T-helper 17 cell (primary cell): ENCODE results near the gene FAM13C. TPM values are rescaled to one million over a fixed set of nuclear protein-coding genes. Genes with fewer than 3 reads are reported as not detected.
"Not testable (repeated sequence)": the region's sequence is repeated elsewhere in the genome, so short reads cannot be mapped to it uniquely, and the experiment has no call there.

Experiments
- ATAC-seq: fragments of 150-1000 bp; cut with Tn5 transposase; 2 replicates; pipeline ENCODE4 v1.10.0; 2021; ENCODE audit warnings: mild to moderate bottlenecking, moderate library complexity
- DNase-seq, 3 donors: peaks; one replicate each; pipeline versions ENCODE4 v3.0.0 to v3.0.0-alpha.2; 2020 to 2021
- H3K9me3 ChIP-seq: one replicate; pipeline ENCODE4 v1.7.0; 2013; ENCODE audit warnings: low read length, mild to moderate bottlenecking; ENCODE audit not compliant: control insufficient read depth, poor library complexity, severe bottlenecking
- H3K27ac Mint-ChIP-seq: one replicate; pipeline ENCODE4 v1.8.0; 2022; ENCODE audit warnings: mild to moderate bottlenecking, moderate library complexity, mixed read lengths
- H3K27me3 Mint-ChIP-seq: one replicate; pipeline ENCODE4 v1.8.0; 2022; ENCODE audit warnings: mixed read lengths
- H3K36me3 Mint-ChIP-seq: one replicate; pipeline ENCODE4 v1.8.0; 2022; ENCODE audit warnings: low read depth, mixed read lengths
- H3K4me1 Mint-ChIP-seq: one replicate; pipeline ENCODE4 v1.8.0; 2022; ENCODE audit warnings: mild to moderate bottlenecking, mixed read lengths
- H3K4me3 Mint-ChIP-seq: one replicate; pipeline ENCODE4 v1.8.0; 2022; ENCODE audit warnings: mild to moderate bottlenecking, moderate library complexity, mixed read lengths
- total RNA-seq, 4 donors: library from RNA in 2 of 4; stranded (reverse) in 2 of 4; gene quantifications; one replicate each; pipeline ENCODE4 v1.2.3 and lab custom pipeline; 2022 to 2026

The FAM13C gene
- total RNA-seq, 2 donors from 2014 or later = not detected

DNA sequence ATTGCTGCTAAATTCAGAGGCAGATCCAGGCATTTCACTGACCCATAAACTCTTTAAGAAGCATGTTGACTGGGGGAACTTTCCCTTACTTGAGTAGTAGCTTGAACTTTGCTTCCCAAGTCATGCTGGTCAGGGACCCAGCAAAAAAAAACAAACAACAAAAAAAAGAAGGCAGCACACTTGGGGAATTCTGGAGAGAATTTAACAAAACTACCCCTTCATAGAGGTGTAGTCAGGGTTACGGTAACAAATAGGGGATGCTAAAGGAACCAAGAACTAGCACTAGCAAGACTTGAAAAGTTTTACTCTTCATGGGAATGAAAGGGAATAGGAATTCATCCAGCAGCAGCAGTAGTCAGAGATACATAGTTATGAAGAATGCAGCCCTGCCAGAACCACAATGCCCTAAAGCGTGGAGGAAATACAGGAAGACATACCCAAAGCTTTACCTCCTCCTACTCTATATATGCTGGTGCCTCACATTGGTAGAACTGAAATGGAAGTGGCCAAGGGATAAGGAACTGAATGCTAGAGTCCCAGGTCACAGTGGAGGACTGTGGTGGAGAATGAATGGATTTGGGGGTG, 118.6 kb downstream of the FAM13C start:
- Mint-ChIP-seq H3K27ac (no peak overlapping the region), H3K27me3 (peaks cover 5% of the 10 kb centered on the region), H3K4me3 (no peak overlapping the region), H3K36me3 (no peaks in the 10 kb centered on the region), H3K4me1 (no peaks in the 10 kb centered on the region)
- no peaks in the 10 kb centered on the region for H3K9me3 ChIP-seq
- ATAC-seq (no peak), DNase-seq (no peak)

GRCh38 chr10:59242991-59243390, 119.4 kb downstream of the FAM13C start:
- H3K27me3 Mint-ChIP-seq = peaks cover 5% of the 10 kb centered on the region
- H3K27ac Mint-ChIP-seq = no peak overlapping the region
- ATAC-seq = no peak
- no peaks in the 10 kb centered on the region for H3K36me3 Mint-ChIP-seq
- no peaks in the 10 kb centered on the region for H3K4me1 Mint-ChIP-seq
- DNase-seq = no peak
- H3K4me3 Mint-ChIP-seq = no peak overlapping the region
- no peaks in the 10 kb centered on the region for H3K9me3 ChIP-seq

- H3K9me3 ChIP-seq = no peaks in the 10 kb centered on the region
- H3K27me3 Mint-ChIP-seq = peaks cover 5% of the 10 kb centered on the region
- no peak overlapping the region for H3K4me3 Mint-ChIP-seq
- ATAC-seq (no peak), DNase-seq (no peak)
- no peaks in the 10 kb centered on the region for H3K4me1 Mint-ChIP-seq
- H3K36me3 Mint-ChIP-seq = no peaks in the 10 kb centered on the region
- no peak overlapping the region for H3K27ac Mint-ChIP-seq
Measured at GRCh38 chr10:59242057-59242456, 120.3 kb downstream of the FAM13C start.

- DNase-seq (no peak), ATAC-seq (no peak)
- no peak overlapping the region for H3K27ac Mint-ChIP-seq
- no peaks in the 10 kb centered on the region for H3K4me1 Mint-ChIP-seq
- peaks cover 5% of the 10 kb centered on the region for H3K27me3 Mint-ChIP-seq
- H3K4me3 Mint-ChIP-seq = no peak overlapping the region
- no peaks in the 10 kb centered on the region for H3K9me3 ChIP-seq
- H3K36me3 Mint-ChIP-seq = no peaks in the 10 kb centered on the region
Measured at GRCh38 chr10:59240582-59241183, 121.7 kb downstream of the FAM13C start.

GRCh38 chr10:59239108-59239507, 123.2 kb downstream of the FAM13C start:
- not testable (repeated sequence) for ATAC-seq, H3K27ac Mint-ChIP-seq, H3K27me3 Mint-ChIP-seq, DNase-seq, H3K9me3 ChIP-seq, H3K36me3 Mint-ChIP-seq, H3K4me1 Mint-ChIP-seq, H3K4me3 Mint-ChIP-seq

- no peak overlapping the region for H3K4me3 Mint-ChIP-seq
- H3K4me1 Mint-ChIP-seq = no peaks in the 10 kb centered on the region
- no peaks in the 10 kb centered on the region for H3K36me3 Mint-ChIP-seq
- no peak for DNase-seq
- H3K9me3 ChIP-seq = no peaks in the 10 kb centered on the region
- ATAC-seq = no peak
- H3K27me3 Mint-ChIP-seq = no peaks in the 10 kb centered on the region
- H3K27ac Mint-ChIP-seq = no peak overlapping the region
Measured at GRCh38 chr10:59237775-59238174, 124.6 kb downstream of the FAM13C start.

GRCh38 chr10:59236064-59236697, 126.2 kb downstream of the FAM13C start:
- Mint-ChIP-seq H3K4me3 (no peak overlapping the region), H3K4me1 (no peaks in the 10 kb centered on the region)
- no peaks in the 10 kb centered on the region for H3K9me3 ChIP-seq

DNA sequence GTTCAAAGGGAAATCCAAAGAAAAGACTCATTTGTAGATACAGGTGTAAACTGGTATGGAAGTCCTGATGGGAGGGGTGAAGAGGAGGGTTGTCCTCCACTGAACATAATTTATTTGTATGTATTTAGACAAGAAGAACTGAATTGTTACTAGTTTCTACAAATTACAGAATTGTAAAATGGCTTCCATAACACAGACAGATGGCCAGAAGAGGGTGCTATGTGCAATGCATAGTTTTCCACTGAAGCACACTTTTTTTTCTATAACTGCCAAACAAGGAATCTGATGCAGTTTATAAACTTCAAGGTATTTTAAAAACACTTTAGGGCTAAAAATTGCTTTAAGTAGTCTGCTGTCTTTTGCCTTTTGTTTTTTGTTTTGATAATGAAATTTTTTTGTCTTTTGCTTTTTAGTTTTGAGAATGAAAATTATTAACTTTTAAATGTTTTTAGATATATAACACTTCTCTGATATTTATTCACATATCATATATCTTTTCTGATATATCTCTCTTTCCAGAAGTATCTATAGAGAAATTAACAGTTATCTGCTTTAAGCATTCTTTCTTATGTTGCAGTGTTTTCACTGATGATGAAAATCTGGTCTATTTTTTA, 127.4 kb downstream of the FAM13C start:
- ATAC-seq (no peak), DNase-seq (no peak)
- H3K4me1 Mint-ChIP-seq = no peaks in the 10 kb centered on the region
- no peak overlapping the region for H3K4me3 Mint-ChIP-seq
- H3K27me3 Mint-ChIP-seq = no peaks in the 10 kb centered on the region
- no peaks in the 10 kb centered on the region for H3K9me3 ChIP-seq
- no peaks in the 10 kb centered on the region for H3K36me3 Mint-ChIP-seq
- H3K27ac Mint-ChIP-seq = no peak overlapping the region

More at GRCh38 chr10:59236064-59236697, 126.2 kb downstream of the FAM13C start:
- Mint-ChIP-seq H3K27me3 (no peaks in the 10 kb centered on the region), H3K27ac (no peak overlapping the region), H3K36me3 (no peaks in the 10 kb centered on the region)
- ATAC-seq (no peak), DNase-seq (no peak)

DNA sequence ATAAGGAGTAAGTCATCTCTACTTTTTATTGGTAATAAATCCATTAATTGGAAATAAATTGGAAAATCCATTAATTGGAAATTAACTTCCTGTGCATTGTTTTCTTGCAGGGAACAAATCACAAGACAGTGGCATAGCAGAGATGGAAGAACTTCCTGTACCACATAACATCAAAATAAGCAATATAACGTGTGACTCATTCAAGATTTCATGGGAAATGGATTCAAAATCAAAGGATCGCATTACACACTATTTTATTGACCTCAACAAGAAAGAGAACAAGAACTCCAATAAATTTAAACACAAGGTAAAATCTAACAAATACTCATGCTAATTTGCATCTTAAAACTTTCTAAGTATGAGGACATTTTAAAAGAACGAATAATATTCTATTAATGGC, 128.2 kb downstream of the FAM13C start:
- H3K36me3 Mint-ChIP-seq = no peaks in the 10 kb centered on the region
- H3K4me1 Mint-ChIP-seq = no peaks in the 10 kb centered on the region
- ATAC-seq (no peak), DNase-seq (no peak)
- H3K9me3 ChIP-seq = no peaks in the 10 kb centered on the region
- H3K4me3 Mint-ChIP-seq = no peak overlapping the region
- no peak overlapping the region for H3K27ac Mint-ChIP-seq
- H3K27me3 Mint-ChIP-seq = no peaks in the 10 kb centered on the region

- H3K4me3 Mint-ChIP-seq = no peak overlapping the region
- no peaks in the 10 kb centered on the region for H3K9me3 ChIP-seq
- ATAC-seq (no peak), DNase-seq (no peak)
- peaks cover 6% of the 10 kb centered on the region for H3K27me3 Mint-ChIP-seq
- H3K36me3 Mint-ChIP-seq = no peaks in the 10 kb centered on the region
- no peak overlapping the region for H3K27ac Mint-ChIP-seq
- H3K4me1 Mint-ChIP-seq = no peaks in the 10 kb centered on the region
Measured at GRCh38 chr10:59229441-59229840, 132.9 kb downstream of the FAM13C start.

DNA sequence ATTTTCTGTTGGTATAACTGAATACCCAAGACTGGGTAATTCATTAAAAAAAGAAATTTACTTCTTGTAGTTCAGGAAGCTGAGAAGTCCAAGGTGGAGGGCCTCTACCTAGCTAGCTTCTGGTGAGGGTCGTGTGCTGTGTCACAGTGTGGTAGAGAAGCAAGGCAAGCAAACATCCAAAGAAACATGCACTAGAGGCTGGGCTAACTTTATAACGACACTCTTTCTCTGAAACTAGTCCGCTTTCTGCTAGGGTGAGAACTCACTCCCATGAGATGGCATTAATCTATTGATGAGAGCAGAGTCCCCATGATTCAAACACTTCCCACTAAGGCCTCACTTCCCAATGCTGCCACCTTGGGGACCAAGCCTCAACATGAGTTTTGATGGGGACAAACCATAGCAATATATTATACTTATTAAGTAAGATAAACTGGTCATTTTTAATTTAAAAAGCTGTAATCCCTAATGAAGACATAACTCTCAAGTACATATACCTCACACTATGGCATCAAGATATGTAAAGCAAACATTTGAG, 135.1 kb downstream of the FAM13C start:
- Mint-ChIP-seq H3K27me3 (peaks cover 6% of the 10 kb centered on the region), H3K4me3 (no peak overlapping the region), H3K4me1 (no peaks in the 10 kb centered on the region), H3K27ac (no peak overlapping the region), H3K36me3 (no peaks in the 10 kb centered on the region)
- ATAC-seq (no peak), DNase-seq (no peak)
- no peaks in the 10 kb centered on the region for H3K9me3 ChIP-seq

- Mint-ChIP-seq H3K36me3 (no peaks in the 10 kb centered on the region), H3K27me3 (peaks cover 6% of the 10 kb centered on the region), H3K27ac (no peak overlapping the region), H3K4me3 (no peak overlapping the region), H3K4me1 (no peaks in the 10 kb centered on the region)
- ATAC-seq (no peak), DNase-seq (no peak)
- H3K9me3 ChIP-seq = no peaks in the 10 kb centered on the region
Measured at GRCh38 chr10:59225211-59225610, 137.1 kb downstream of the FAM13C start.

DNA sequence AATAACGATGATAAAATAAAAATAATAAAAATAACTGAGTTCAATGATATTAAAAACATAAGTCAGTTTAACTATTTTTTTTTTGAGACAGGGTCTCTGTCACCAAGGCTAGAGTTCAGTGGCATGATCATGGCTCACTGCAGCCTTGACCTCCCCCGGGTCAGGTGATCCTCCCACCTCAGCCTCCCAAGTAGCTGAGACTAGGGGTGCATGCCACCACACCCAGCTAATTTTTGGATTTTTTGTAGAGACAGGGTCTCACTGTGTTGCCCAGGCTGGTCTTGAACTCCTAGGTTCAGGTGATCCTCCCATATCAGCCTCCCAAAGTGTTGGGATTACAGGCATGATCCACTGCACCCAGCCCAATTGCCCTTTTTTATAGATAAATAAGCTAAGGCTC, 138.8 kb downstream of the FAM13C start:
- DNase-seq, H3K27ac Mint-ChIP-seq, H3K4me3 Mint-ChIP-seq, H3K9me3 ChIP-seq, H3K4me1 Mint-ChIP-seq, ATAC-seq, H3K36me3 Mint-ChIP-seq, H3K27me3 Mint-ChIP-seq: not testable (repeated sequence)
